Measurements from ENCODE around the gene FAM20A. TPM values are rescaled to one million over a fixed set of nuclear protein-coding genes. Genes with fewer than 3 reads are reported as not detected.

Gene FAM20A
- total and polyA plus RNA-seq, 4 donors, result 14.9 to 72.0 (median 58.6) TPM

DNA sequence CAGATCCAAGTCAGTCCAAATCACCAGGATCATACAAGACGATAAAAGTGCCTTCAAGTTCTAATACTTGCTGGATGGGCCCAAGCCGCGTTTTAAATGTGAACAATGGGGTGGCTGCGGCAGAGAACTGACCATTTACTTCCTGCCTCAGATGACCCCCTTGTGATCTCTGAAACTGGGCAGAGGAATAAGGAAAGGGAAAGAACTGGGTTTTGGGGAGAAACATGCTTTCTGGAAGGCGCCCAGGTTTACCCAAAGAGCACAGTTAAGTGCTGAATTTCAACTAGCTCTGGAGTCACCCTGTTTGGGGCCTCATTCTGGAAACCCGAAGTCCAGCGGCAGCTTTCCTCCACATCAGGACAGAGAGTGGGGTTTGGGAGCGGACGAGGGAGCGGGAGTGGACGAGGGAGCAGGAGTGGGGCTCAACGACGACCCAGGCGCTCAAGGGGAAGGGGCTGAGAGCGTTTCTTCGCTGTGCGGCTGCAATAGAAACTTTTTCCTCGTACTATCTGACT, 1.6 kb downstream of the FAM20A start:
- no peak for DNase-seq (ENCODE audit: low spot score)
- Histone ChIP-seq H3K9ac (ENCODE audit: low read depth in 1 of 2, low read length in 2 of 2) (peak overlapping the region; percentile 71 to 95), H3K27me3 (ENCODE audit: control insufficient read depth in 4 of 4, insufficient read depth in 4 of 4, low read length in 3 of 4) (no peaks in the 10 kb centered on the region), H3K36me3 (ENCODE audit: control insufficient read depth in 4 of 4, insufficient read depth in 3 of 4, low read depth in 1 of 4, low read length in 3 of 4) (no peaks in the 10 kb centered on the region), H3K27ac (ENCODE audit: low read depth in 1 of 2, low read length in 2 of 2) (peak overlapping the region; percentile 81 to 89), H3K9me3 (ENCODE audit: control insufficient read depth in 4 of 4, low read length in 3 of 4) (no peaks in the 10 kb centered on the region), H3K4me3 (ENCODE audit: low read depth in 1 of 3, low read length in 3 of 3) (peak overlapping the region; percentile 83 to 96 (median 91)), H3K4me1 (ENCODE audit: control insufficient read depth in 4 of 4, insufficient read depth in 4 of 4, low read length in 3 of 4) (peaks cover 13 to 42% (median 32%) of the 10 kb centered on the region in 4 donors)
- TF ChIP-seq HNF4G (IDR thresholded peaks at IDR 0.05), result no peak
- TF ChIP-seq, protein P1, sequence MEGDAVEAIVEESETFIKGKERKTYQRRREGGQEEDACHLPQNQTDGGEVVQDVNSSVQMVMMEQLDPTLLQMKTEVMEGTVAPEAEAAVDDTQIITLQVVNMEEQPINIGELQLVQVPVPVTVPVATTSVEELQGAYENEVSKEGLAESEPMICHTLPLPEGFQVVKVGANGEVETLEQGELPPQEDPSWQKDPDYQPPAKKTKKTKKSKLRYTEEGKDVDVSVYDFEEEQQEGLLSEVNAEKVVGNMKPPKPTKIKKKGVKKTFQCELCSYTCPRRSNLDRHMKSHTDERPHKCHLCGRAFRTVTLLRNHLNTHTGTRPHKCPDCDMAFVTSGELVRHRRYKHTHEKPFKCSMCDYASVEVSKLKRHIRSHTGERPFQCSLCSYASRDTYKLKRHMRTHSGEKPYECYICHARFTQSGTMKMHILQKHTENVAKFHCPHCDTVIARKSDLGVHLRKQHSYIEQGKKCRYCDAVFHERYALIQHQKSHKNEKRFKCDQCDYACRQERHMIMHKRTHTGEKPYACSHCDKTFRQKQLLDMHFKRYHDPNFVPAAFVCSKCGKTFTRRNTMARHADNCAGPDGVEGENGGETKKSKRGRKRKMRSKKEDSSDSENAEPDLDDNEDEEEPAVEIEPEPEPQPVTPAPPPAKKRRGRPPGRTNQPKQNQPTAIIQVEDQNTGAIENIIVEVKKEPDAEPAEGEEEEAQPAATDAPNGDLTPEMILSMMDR (IDR thresholded peaks at IDR 0.05; ENCODE audit: low read depth, low read length, missing input control), result no peak
- TF ChIP-seq RAD21 (IDR thresholded peaks at IDR 0.05), result no peak
- no peak for TF ChIP-seq JUND (IDR thresholded peaks at IDR 0.05)
- no peak for TF ChIP-seq EGR1 (IDR thresholded peaks at IDR 0.05; ENCODE audit: low read depth in 2 of 2)
- 9% methylated on average over 18 of the region's 18 CpGs for WGBS

DNA sequence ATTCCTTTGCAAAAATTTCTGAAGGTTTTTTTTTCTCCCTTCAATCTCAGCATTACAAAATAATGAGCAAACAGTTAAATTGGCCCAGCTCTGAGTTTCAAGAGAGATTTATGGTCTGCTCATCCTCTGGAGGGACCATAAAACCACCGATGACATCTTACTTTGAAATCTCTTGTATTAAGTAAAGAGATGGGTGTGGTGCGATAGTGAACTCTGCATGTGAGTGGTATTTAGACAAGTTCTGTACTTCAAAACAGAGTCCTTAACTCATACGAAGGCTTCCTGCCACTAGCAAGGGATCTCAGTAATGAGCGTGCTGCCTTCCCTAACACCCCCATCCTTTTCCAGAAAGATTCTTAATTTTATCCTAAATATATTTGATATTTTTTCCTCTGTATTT, 2.1 kb downstream of the FAM20A start:
- 16% methylated on average over 4 of the region's 4 CpGs for WGBS
- no peak for DNase-seq (ENCODE audit: low spot score)
- TF ChIP-seq RXRA (IDR thresholded peaks at IDR 0.05) (no peak), TAF1 (conservative IDR thresholded peaks at IDR 0.05) (peak; percentile 20), ZBTB33 (IDR thresholded peaks at IDR 0.05) (no peak), GABPA (IDR thresholded peaks at IDR 0.05 in 1 of 2, conservative IDR thresholded peaks at IDR 0.05 in 1 of 2) (no peak), FOXA1 (IDR thresholded peaks at IDR 0.05) (no peak), RAD21 (IDR thresholded peaks at IDR 0.05) (no peak), SP1 (IDR thresholded peaks at IDR 0.05) (no peak)
- peak overlapping the region; percentile 83 to 96 (median 91) for H3K4me3 ChIP-seq (ENCODE audit: low read depth in 1 of 3, low read length in 3 of 3)
- H3K4me1 ChIP-seq (ENCODE audit: control insufficient read depth in 4 of 4, insufficient read depth in 4 of 4, low read length in 3 of 4), result peaks cover 16 to 46% (median 36%) of the 10 kb centered on the region in 4 donors
- no peaks in the 10 kb centered on the region for H3K36me3 ChIP-seq (ENCODE audit: control insufficient read depth in 4 of 4, insufficient read depth in 3 of 4, low read depth in 1 of 4, low read length in 3 of 4)
- H3K27me3 ChIP-seq (ENCODE audit: control insufficient read depth in 4 of 4, insufficient read depth in 4 of 4, low read length in 3 of 4), result no peaks in the 10 kb centered on the region
- no peaks in the 10 kb centered on the region for H3K9me3 ChIP-seq (ENCODE audit: control insufficient read depth in 4 of 4, low read length in 3 of 4)
- H3K27ac ChIP-seq (ENCODE audit: low read depth in 1 of 2, low read length in 2 of 2), result peak overlapping the region; percentile 81 to 89
- peak overlapping the region; percentile 71 to 95 for H3K9ac ChIP-seq (ENCODE audit: low read depth in 1 of 2, low read length in 2 of 2)

- DNase-seq (ENCODE audit: low spot score), result no peak
- WGBS, result 29% methylated on average over 4 of the region's 4 CpGs
- peaks cover 16 to 50% (median 41%) of the 10 kb centered on the region in 4 donors for H3K4me1 ChIP-seq (ENCODE audit: control insufficient read depth in 4 of 4, insufficient read depth in 4 of 4, low read length in 3 of 4)
- no peaks in the 10 kb centered on the region for H3K27me3 ChIP-seq (ENCODE audit: control insufficient read depth in 4 of 4, insufficient read depth in 4 of 4, low read length in 3 of 4)
- peak overlapping the region; percentile 83 to 96 (median 91) for H3K4me3 ChIP-seq (ENCODE audit: low read depth in 1 of 3, low read length in 3 of 3)
- H3K9ac ChIP-seq (ENCODE audit: low read depth in 1 of 2, low read length in 2 of 2), result peak overlapping the region; percentile 71 to 95
- no peaks in the 10 kb centered on the region for H3K9me3 ChIP-seq (ENCODE audit: control insufficient read depth in 4 of 4, low read length in 3 of 4)
- H3K36me3 ChIP-seq (ENCODE audit: control insufficient read depth in 4 of 4, insufficient read depth in 3 of 4, low read depth in 1 of 4, low read length in 3 of 4), result no peaks in the 10 kb centered on the region
- peak overlapping the region; percentile 81 to 89 for H3K27ac ChIP-seq (ENCODE audit: low read depth in 1 of 2, low read length in 2 of 2)
- peak in 1 of 2 donors; percentile 49 for TF ChIP-seq JUND (IDR thresholded peaks at IDR 0.05)
- no peak for TF ChIP-seq NR2F2 (IDR thresholded peaks at IDR 0.05)
- peak; percentile 80 for TF ChIP-seq YY1 (IDR thresholded peaks at IDR 0.05)
- TF ChIP-seq ZBTB33 (IDR thresholded peaks at IDR 0.05), result no peak
- TF ChIP-seq HNF4A (conservative IDR thresholded peaks at IDR 0.05), result peak; percentile 99 to 100
- TF ChIP-seq RXRA (IDR thresholded peaks at IDR 0.05), result peak; percentile 61 to 84
- TF ChIP-seq, protein P2, sequence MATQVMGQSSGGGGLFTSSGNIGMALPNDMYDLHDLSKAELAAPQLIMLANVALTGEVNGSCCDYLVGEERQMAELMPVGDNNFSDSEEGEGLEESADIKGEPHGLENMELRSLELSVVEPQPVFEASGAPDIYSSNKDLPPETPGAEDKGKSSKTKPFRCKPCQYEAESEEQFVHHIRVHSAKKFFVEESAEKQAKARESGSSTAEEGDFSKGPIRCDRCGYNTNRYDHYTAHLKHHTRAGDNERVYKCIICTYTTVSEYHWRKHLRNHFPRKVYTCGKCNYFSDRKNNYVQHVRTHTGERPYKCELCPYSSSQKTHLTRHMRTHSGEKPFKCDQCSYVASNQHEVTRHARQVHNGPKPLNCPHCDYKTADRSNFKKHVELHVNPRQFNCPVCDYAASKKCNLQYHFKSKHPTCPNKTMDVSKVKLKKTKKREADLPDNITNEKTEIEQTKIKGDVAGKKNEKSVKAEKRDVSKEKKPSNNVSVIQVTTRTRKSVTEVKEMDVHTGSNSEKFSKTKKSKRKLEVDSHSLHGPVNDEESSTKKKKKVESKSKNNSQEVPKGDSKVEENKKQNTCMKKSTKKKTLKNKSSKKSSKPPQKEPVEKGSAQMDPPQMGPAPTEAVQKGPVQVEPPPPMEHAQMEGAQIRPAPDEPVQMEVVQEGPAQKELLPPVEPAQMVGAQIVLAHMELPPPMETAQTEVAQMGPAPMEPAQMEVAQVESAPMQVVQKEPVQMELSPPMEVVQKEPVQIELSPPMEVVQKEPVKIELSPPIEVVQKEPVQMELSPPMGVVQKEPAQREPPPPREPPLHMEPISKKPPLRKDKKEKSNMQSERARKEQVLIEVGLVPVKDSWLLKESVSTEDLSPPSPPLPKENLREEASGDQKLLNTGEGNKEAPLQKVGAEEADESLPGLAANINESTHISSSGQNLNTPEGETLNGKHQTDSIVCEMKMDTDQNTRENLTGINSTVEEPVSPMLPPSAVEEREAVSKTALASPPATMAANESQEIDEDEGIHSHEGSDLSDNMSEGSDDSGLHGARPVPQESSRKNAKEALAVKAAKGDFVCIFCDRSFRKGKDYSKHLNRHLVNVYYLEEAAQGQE (IDR thresholded peaks at IDR 0.05), result peak; percentile 58
- TF ChIP-seq TAF1 (conservative IDR thresholded peaks at IDR 0.05), result no peak
- peak in 1 of 2 donors; percentile 21 for TF ChIP-seq GABPA (IDR thresholded peaks at IDR 0.05 in 1 of 2, conservative IDR thresholded peaks at IDR 0.05 in 1 of 2)
- peak in 1 of 2 donors; percentile 46 for TF ChIP-seq RAD21 (IDR thresholded peaks at IDR 0.05)
- TF ChIP-seq SP1 (IDR thresholded peaks at IDR 0.05), result peak; percentile 79
- TF ChIP-seq, protein P3, sequence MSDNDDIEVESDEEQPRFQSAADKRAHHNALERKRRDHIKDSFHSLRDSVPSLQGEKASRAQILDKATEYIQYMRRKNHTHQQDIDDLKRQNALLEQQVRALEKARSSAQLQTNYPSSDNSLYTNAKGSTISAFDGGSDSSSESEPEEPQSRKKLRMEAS (IDR thresholded peaks at IDR 0.05), result peak; percentile 64
- TF ChIP-seq FOXA1 (IDR thresholded peaks at IDR 0.05), result peak; percentile 22
- peak; percentile 90 for TF ChIP-seq HNF4G (IDR thresholded peaks at IDR 0.05)
- peak; percentile 28 for TF ChIP-seq FOXA2 (IDR thresholded peaks at IDR 0.05)
Measured at GRCh38 chr17:68598545-68598961, 2.6 kb downstream of the FAM20A start.
